Body of pancreas (tissue), 4 donors: Measurements from ENCODE around the gene FOXP1.

ENCODE experiments used
- POLR2A ChIP-seq, 3 donors: fragments of 450-650 bp; IDR thresholded peaks; one replicate each; pipeline ENCODE4 v1.6.1; 2016; ENCODE audit warnings: antibody characterized with exemption in 3 of 3, mild to moderate bottlenecking in 2 of 3
- TF ChIP-seq, protein P1 (sequence below), 7 experiments: fragments of 450-650 bp in 4 of 7; fragments of 200-600 bp in 3 of 7; sonication (generic) in 3 of 7; IDR thresholded peaks; one replicate each; pipeline ENCODE4 v1.5.1; 2016 to 2019; ENCODE audit warnings: antibody characterized with exemption in 7 of 7

GRCh38 chr3:71586810-71587242 lies 3.3 kb upstream of the FOXP1 start:
- TF ChIP-seq, protein P1, sequence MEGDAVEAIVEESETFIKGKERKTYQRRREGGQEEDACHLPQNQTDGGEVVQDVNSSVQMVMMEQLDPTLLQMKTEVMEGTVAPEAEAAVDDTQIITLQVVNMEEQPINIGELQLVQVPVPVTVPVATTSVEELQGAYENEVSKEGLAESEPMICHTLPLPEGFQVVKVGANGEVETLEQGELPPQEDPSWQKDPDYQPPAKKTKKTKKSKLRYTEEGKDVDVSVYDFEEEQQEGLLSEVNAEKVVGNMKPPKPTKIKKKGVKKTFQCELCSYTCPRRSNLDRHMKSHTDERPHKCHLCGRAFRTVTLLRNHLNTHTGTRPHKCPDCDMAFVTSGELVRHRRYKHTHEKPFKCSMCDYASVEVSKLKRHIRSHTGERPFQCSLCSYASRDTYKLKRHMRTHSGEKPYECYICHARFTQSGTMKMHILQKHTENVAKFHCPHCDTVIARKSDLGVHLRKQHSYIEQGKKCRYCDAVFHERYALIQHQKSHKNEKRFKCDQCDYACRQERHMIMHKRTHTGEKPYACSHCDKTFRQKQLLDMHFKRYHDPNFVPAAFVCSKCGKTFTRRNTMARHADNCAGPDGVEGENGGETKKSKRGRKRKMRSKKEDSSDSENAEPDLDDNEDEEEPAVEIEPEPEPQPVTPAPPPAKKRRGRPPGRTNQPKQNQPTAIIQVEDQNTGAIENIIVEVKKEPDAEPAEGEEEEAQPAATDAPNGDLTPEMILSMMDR (IDR thresholded peaks at IDR 0.05), result peak in 1 of 7 experiments; percentile 5
- no peak for TF ChIP-seq POLR2A (IDR thresholded peaks at IDR 0.05)
